Body of pancreas (tissue), 4 donors: Measurements from ENCODE around the gene SHISA3.

Source experiments
- POLR2A ChIP-seq, 3 donors: fragments of 450-650 bp; IDR thresholded peaks; one replicate each; pipeline ENCODE4 v1.6.1; 2016; ENCODE audit warnings: antibody characterized with exemption in 3 of 3, mild to moderate bottlenecking in 2 of 3
- TF ChIP-seq, protein P1 (sequence below), 7 experiments: fragments of 450-650 bp in 4 of 7; fragments of 200-600 bp in 3 of 7; sonication (generic) in 3 of 7; IDR thresholded peaks; one replicate each; pipeline ENCODE4 v1.5.1; 2016 to 2019; ENCODE audit warnings: antibody characterized with exemption in 7 of 7

DNA sequence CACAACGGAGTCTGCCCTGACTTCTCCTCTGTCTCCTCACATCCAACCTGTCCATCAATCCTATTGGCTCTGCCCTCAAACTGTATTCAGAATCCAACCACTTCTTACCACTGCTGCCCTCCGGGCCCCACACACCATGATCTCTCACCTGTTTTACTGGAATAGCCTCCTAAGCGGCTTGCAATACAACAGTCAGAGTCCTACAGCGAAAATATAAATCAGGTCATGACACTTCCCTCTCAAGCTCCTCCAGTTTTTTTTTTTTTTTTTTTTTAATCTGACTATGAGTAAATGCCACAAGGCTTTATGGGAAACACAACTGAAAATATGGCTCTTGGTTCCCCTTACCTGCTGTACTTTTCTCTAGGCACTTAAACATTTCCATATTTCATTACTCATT, 42.8 kb downstream of the SHISA3 start:
- TF ChIP-seq, protein P1, sequence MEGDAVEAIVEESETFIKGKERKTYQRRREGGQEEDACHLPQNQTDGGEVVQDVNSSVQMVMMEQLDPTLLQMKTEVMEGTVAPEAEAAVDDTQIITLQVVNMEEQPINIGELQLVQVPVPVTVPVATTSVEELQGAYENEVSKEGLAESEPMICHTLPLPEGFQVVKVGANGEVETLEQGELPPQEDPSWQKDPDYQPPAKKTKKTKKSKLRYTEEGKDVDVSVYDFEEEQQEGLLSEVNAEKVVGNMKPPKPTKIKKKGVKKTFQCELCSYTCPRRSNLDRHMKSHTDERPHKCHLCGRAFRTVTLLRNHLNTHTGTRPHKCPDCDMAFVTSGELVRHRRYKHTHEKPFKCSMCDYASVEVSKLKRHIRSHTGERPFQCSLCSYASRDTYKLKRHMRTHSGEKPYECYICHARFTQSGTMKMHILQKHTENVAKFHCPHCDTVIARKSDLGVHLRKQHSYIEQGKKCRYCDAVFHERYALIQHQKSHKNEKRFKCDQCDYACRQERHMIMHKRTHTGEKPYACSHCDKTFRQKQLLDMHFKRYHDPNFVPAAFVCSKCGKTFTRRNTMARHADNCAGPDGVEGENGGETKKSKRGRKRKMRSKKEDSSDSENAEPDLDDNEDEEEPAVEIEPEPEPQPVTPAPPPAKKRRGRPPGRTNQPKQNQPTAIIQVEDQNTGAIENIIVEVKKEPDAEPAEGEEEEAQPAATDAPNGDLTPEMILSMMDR (IDR thresholded peaks at IDR 0.05), result no peak
- TF ChIP-seq POLR2A (IDR thresholded peaks at IDR 0.05), result no peak
